GM08714 (cell line): ENCODE data around the gene SLC6A9.

Source experiments
- H3K4me3 ChIP-seq: fragments of 200-500 bp; sonication (Bioruptor generic); 2 replicates; pipeline ENCODE4 v1.5.1; 2014; ENCODE audit warnings: mild to moderate bottlenecking, low read length, inconsistent platforms
- ZNF274 ChIP-seq: IDR thresholded peaks from 2 replicates; pipeline ENCODE4 v1.6.1; 2012; ENCODE audit warnings: mild to moderate bottlenecking, low read depth, low read length

Gene SLC6A9

DNA sequence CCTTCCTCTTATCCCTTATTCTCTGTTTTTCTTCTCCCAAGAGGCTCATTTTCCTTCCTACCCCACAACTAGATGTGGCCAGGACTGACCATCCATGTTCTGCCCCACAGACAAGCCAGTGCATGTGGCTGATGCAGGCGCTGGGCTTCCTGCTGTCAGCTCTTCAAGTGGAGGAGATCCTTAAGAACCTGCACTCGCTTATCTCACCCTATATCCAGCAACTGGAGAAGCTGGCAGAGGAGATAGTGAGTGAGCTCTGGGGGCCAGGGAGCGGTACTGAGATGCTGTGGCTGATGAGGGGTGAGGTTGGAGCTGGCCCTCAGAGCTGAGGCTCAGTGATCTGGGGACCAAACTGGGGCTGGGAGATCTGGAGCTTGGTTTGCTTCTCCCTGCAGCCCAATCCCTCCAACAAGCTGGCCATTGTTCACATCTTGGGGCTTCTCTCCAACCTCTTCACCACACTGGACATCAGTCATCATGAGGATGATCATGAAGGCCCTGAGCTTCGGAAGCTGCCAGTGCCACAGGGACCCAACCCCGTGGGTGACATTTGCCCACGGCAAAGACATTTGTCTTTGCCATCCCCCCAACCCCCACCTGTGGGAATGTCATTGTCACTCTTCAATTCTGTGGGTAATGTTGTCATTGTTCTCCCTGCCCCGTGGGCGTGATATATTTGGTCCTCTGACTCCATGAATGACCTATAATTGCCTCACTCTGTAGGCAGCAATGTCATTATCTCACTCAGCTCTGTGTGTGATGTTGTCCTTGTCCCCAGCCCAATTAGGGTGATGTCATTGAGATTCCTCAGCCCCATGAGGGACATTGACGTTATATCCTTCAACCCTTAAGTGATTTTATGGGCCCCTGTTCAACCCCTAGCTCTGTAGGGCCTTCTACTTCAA is 72.7 kb downstream of the SLC6A9 start:
- no peak for TF ChIP-seq ZNF274
- H3K4me3 ChIP-seq = no peak overlapping the region

DNA sequence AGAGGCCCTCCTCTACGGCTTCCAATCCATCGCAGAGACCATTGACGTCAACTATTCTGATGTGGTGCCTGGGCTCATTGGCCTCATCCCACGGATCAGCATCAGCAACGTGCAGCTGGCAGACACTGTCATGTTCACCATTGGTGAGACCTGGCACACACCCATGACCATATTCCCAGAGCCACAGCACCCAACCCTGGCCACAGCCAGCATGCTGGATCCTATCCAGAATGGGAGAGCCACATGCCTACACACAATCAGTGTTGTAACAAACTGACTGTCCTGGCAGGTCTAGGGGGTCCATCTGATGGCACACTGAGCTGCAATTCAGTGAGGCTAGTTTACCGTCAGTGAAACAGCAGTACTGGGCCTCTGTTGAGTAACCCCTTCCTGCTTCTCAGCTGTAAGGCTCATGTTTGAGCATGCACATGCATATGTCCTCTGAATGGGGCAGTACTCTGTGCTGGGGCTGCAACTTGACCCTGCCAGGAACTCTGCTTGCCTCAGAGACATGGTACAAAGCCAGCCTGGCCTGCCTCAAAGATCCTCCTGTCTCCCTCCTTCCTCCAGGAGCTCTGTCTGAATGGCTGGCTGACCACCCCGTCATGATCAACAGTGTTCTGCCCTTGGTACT is 73.7 kb downstream of the SLC6A9 start:
- no peak overlapping the region for H3K4me3 ChIP-seq
- no peak for TF ChIP-seq ZNF274

DNA sequence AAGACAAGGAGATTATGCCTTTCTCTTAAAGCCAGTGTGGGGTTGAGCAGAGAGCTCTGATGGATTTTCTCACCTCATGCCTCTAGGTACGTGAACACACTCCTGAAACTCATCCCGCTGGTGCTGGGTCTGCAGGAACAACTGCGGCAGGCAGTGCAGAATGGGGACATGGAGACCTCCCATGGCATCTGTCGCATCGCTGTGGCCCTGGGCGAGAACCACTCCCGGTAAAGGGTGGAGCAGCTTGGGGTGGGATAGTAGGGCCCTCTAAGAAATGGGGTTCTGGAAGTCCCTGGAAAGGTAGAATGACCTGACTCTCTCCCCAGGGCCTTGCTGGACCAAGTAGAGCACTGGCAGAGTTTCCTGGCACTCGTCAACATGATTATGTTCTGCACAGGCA is 75.0 kb downstream of the SLC6A9 start:
- no peak for TF ChIP-seq ZNF274
- H3K4me3 ChIP-seq = no peak overlapping the region

DNA sequence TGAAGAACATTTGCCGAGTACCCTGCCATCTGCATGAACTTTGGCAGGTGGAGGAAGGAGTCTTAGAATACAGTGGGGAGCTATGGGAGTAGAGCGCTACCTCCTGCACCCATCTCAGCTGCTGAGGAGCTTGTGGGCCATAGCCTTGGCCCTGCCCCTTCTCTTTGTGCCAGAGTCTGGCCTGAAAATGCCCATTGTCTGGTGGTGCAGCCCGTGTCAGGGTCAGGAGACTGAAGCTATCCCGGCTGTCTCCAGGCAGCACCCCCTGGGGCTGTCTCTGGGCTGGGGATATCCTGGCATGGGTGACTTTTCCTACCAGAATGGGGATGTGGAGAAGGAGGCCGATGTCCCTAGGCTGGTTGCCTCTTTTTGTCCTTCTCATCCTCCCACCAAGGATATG is 77.2 kb downstream of the SLC6A9 start:
- no peak overlapping the region for H3K4me3 ChIP-seq
- no peak for TF ChIP-seq ZNF274

DNA sequence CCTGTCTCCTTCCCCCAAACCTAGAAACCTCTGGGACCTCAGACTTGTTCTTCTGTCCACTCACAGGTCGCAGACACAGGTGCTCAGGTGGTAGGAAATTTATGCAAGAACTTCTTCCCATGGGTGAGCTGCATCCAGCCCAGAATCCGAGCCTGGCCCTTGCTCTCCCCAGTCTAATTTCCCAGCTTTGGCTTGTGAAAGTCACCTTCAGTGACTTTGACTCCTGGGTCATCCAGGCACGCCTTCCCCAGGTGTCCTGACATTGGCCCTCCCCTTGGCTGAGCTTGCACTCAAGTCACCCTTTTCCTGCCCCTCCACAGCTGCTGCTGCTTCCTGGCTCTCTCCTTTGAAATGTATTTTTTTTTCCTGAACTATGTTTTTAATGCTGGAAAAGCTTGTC is 77.9 kb downstream of the SLC6A9 start:
- TF ChIP-seq ZNF274 = no peak
- H3K4me3 ChIP-seq = no peak overlapping the region

DNA sequence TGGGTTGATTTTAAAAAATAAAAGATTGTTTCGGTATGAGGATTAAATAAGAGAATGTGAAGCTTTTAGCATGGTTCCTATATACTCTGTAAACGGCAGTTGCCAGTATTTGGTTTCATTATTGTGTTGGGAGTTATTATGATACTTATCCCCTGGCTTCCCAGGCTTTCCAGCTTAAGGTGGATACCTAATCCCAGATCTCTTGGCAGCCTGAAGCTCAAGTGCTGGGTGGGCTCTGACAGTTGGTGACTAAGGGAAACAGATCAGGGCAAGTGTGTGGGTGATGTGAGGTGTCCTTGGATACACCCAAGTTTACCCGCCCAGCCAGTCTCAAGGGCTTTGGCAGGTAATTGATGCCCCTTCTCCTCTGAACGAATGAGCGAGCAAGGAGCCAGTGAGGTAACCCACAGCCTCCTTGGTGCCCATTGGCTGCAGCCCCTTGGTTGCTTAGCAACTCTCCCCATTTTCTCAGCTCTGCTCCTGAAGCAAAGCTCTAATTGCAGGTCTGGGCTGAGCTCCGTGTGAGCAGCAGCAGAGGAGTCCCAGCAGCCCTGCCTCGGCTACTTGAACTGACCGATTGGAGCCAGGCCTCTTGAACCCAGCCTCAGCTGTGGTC is 78.4 kb downstream of the SLC6A9 start:
- H3K4me3 ChIP-seq = no peak overlapping the region
- TF ChIP-seq ZNF274 = no peak

DNA sequence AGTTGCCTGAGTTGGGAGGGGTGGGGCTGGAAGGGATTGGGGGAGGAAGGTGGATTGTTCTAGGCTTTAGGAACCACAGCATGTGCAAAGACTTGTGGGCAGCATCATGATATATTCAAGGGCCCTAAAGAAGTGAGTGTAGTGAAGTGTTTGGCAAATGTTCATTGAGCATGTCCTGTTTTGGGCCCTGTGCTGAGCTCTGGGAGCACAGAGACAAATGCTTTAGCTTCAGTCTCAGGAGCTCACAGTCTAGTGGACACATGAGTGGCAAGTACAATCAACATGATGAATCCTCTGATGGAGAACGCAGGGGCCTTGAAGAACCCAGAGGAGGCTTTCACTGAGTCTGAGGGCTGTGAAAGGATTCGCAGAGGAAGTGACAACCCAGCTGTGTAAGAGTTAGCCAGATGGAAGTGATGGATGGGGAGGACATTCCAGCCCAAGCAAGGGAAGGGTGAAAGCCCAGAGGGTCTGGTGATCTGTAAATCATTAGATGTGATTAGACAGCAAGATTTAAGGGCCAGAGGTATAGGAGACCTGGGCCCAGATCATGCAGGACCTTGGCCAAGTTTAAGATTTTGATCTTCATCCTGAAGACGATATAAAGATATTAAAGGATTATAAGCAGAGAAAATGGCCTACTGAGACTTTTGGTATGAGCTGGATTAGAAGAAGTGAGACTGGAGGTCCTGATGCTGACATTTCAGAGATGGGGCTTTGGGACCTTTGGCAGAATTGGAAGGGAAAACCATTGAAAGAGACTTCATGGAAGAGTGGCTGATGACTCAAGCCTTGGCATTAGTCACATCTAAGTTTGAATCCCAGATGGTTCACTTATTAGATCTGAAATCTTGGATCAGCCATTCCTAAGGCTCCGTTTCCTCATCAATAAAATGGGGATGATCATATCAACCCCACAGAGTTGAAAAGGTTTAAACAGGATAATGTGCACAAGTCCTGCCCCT is 80.0 kb downstream of the SLC6A9 start:
- H3K4me3 ChIP-seq = no peak overlapping the region

DNA sequence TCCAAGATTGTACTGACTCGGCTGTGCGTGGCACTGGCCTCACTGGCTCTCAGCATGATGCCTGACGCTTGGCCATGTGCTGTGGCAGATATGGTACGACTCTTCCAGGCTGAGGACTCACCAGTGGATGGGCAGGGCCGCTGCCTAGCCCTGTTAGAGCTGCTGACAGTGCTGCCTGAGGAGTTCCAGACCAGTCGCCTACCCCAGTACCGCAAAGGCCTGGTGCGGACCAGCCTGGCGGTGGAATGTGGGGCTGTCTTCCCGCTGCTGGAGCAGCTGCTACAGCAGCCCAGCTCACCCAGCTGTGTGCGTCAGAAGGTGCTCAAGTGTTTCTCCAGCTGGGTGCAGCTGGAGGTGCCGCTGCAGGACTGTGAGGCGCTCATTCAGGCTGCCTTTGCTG is 81.6 kb downstream of the SLC6A9 start:
- no peak for TF ChIP-seq ZNF274
- H3K4me3 ChIP-seq = no peak overlapping the region

More for the DNA sequence above, 80.0 kb downstream of the SLC6A9 start:
- TF ChIP-seq ZNF274 = no peak

DNA sequence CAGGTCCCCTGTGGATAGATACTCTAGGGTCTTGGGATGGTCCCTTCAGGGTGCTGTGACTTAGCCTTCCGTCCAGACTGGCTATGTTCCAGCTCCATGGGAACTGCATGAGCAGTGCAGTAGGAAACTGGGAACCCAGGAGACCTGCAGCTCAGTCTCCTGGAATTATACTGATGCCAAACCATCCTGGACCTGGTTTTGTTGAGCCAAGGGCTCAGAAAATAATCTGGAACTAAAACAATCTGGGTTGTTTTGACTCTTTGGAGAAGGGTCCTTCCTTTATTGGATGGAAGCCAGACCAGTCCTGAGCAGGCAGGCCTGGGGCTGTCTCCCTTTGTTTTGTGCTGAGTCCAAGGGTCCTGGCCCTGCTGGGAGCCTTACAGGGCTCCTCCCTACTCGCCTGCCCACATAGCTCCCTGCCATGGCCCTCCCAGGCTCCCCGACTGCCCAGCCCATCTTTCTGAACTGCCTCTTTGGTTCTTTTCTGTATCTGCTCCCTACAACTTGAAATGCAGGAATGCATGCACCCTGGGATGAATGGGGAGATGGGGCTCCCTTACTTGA is 83.3 kb downstream of the SLC6A9 start:
- H3K4me3 ChIP-seq = peak overlapping the region; percentile 70
- no peak for TF ChIP-seq ZNF274

DNA sequence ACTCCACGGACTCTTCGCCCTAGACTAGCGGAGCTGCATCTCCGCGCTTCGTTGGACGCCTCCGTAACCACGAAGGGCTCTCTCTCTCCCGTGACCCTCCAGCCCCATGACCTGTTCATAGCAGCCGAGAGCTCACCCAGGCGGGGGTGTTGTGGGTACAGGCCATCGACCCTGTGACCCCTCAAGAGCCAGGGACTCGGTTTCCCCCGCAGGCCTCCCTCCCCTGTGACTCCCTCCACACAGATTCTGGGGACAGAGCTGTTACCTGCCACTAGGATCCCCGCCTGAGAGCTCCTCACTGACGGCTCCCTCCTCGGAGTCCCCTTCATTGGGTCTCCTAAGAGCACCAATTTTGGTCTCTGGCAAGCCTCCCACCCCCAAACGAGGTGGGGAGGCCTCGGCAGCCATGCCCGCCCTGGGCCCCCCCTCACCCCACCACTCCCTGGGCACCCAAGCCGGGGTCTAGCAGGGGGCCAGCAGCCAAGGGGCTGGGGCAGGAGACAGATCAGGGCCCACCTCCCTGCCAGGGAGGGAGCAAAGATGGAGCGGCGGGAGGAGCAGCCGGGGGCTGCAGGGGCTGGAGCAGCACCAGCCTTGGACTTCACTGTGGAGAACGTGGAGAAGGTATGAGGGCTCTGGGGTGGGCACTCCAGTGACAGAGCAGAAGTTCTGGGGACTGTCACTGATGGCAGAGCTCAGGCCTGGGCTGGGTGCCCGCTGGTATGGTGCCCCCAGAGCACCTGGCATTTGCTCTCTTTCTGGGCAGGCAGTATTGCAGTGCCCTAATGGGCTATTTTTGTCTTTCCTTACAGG is 84.0 kb downstream of the SLC6A9 start:
- peak overlapping the region; percentile 70 for H3K4me3 ChIP-seq
- TF ChIP-seq ZNF274 = no peak
